Stimulated activated naive CD8-positive, alpha-beta T cell treated with anti-CD3 and anti-CD28 coated beads, Interleukin-15, Interleukin-2, amounts not matched to agents 100 U/mL and 50 U/mL, for 24 hours (primary cell): ENCODE measurements around the gene DCLK1.

Source experiments
- ATAC-seq: fragments of 150-1000 bp; cut with Tn5 transposase; one replicate; pipeline ENCODE4 v1.10.0; 2021
- DNase-seq: peaks from one replicate; pipeline ENCODE4 v3.0.0; 2021

The DCLK1 gene

GRCh38 chr13:35784286-35784951, 346.8 kb downstream of the DCLK1 start:
- ATAC-seq (no peak), DNase-seq (no peak)

- DNase-seq = no peak
- ATAC-seq = no peak
These were observed 348.4 kb downstream of the DCLK1 start for GRCh38 chr13:35782793-35783192.

GRCh38 chr13:35781036-35782000, 349.9 kb downstream of the DCLK1 start:
- DNase-seq = no peak
- ATAC-seq = no peak

- no peak for ATAC-seq
These were observed 350.6 kb downstream of the DCLK1 start for GRCh38 chr13:35780613-35781012.

GRCh38 chr13:35771898-35772297, 359.3 kb downstream of the DCLK1 start:
- DNase-seq = no peak

More at GRCh38 chr13:35780613-35781012, 350.6 kb downstream of the DCLK1 start:
- no peak for DNase-seq

GRCh38 chr13:35770756-35771297, 360.4 kb downstream of the DCLK1 start:
- DNase-seq (no peak), ATAC-seq (no peak)

More at GRCh38 chr13:35771898-35772297, 359.3 kb downstream of the DCLK1 start:
- ATAC-seq = no peak

GRCh38 chr13:35769812-35770211, 361.4 kb downstream of the DCLK1 start:
- DNase-seq (no peak), ATAC-seq (no peak)

- ATAC-seq = no peak
- DNase-seq = no peak
These were observed 362.6 kb downstream of the DCLK1 start for GRCh38 chr13:35768551-35768950.

- DNase-seq (no peak), ATAC-seq (no peak)
These were observed 363.1 kb downstream of the DCLK1 start for GRCh38 chr13:35768073-35768472.

- DNase-seq = no peak
- no peak for ATAC-seq
These were observed 363.8 kb downstream of the DCLK1 start for GRCh38 chr13:35767256-35767976.

GRCh38 chr13:35766663-35767062, 364.5 kb downstream of the DCLK1 start:
- ATAC-seq = no peak
- DNase-seq = no peak

- ATAC-seq (no peak), DNase-seq (no peak)
These were observed 365.2 kb downstream of the DCLK1 start for GRCh38 chr13:35765941-35766340.

- DNase-seq = no peak
- no peak for ATAC-seq
These were observed 365.8 kb downstream of the DCLK1 start for GRCh38 chr13:35765366-35765765.

GRCh38 chr13:35764326-35765015, 366.7 kb downstream of the DCLK1 start:
- ATAC-seq = no peak
- no peak for DNase-seq

GRCh38 chr13:35763782-35764123, 367.4 kb downstream of the DCLK1 start:
- no peak for ATAC-seq
- no peak for DNase-seq

- DNase-seq (no peak), ATAC-seq (no peak)
These were observed 368.0 kb downstream of the DCLK1 start for GRCh38 chr13:35763060-35763781.

- no peak for ATAC-seq
- no peak for DNase-seq
These were observed 369.5 kb downstream of the DCLK1 start for GRCh38 chr13:35761440-35762252.

GRCh38 chr13:35760735-35761281, 370.4 kb downstream of the DCLK1 start:
- DNase-seq = no peak
- ATAC-seq = no peak

- ATAC-seq = no peak
These were observed 383.6 kb downstream of the DCLK1 start for GRCh38 chr13:35747594-35747993.

More at GRCh38 chr13:35747594-35747993, 383.6 kb downstream of the DCLK1 start:
- DNase-seq = no peak
